Neuronal stem cell (in vitro differentiated cells): ENCODE measurements around the gene SLC6A4.
"Not testable (repeated sequence)": the region's sequence is repeated elsewhere in the genome, so short reads cannot be mapped to it uniquely, and the experiment has no call there.

Source experiments
- DNase-seq: peaks from one replicate; pipeline ENCODE4 v3.0.0-alpha.2; 2013; ENCODE audit warnings: low spot score
- H2AFZ ChIP-seq: one replicate; pipeline ENCODE4 v1.6.1; 2013; ENCODE audit warnings: mild to moderate bottlenecking, low read length, inconsistent platforms
- H2AK5ac ChIP-seq: 2 replicates; pipeline ENCODE4 v1.6.1; 2013; ENCODE audit warnings: low read depth, mild to moderate bottlenecking, inconsistent platforms, low read length, moderate library complexity, mixed read lengths
- H2BK120ac ChIP-seq: 2 replicates; pipeline ENCODE4 v1.6.1; 2013; ENCODE audit warnings: low read depth, mild to moderate bottlenecking, inconsistent platforms, low read length, moderate library complexity, mixed read lengths
- H2BK12ac ChIP-seq: one replicate; pipeline ENCODE4 v1.6.1; 2013; ENCODE audit warnings: low read length, inconsistent platforms
- H2BK15ac ChIP-seq: 2 replicates; pipeline ENCODE4 v1.6.1; 2013; ENCODE audit warnings: mild to moderate bottlenecking, low read length, inconsistent platforms, mixed read lengths
- H2BK5ac ChIP-seq: one replicate; pipeline ENCODE4 v1.6.1; 2013; ENCODE audit warnings: inconsistent platforms, mild to moderate bottlenecking, low read length, moderate library complexity
- H3K14ac ChIP-seq: one replicate; pipeline ENCODE4 v1.6.1; 2013; ENCODE audit warnings: low read length, inconsistent platforms
- H3K18ac ChIP-seq: 2 replicates; pipeline ENCODE4 v1.6.1; 2013; ENCODE audit warnings: low read length, inconsistent platforms
- H3K23ac ChIP-seq: 2 replicates; pipeline ENCODE4 v1.6.1; 2013; ENCODE audit warnings: low read depth, mild to moderate bottlenecking, mixed read lengths, low read length, inconsistent platforms; ENCODE audit not compliant: poor library complexity
- H3K27ac ChIP-seq: replicated peaks from 3 replicates; pipeline ENCODE4 v1.5.1; 2013; ENCODE audit warnings: low read length, inconsistent platforms
- H3K27me3 ChIP-seq, 3 experiments: 2 replicates each; pipeline ENCODE4 v1.6.1; 2013; ENCODE audit warnings: low read length in 3 of 3, mild to moderate bottlenecking in 2 of 3, inconsistent platforms in 1 of 3, low read depth in 1 of 3, mixed read lengths in 1 of 3, moderate library complexity in 1 of 3; ENCODE audit not compliant: control insufficient read depth in 3 of 3, insufficient read depth in 3 of 3
- H3K36me3 ChIP-seq, 2 donors: replicated peaks in 1 of 2; 2 replicates each; pipeline ENCODE4 v1.6.1; 2013; ENCODE audit warnings: low read length in 2 of 2; ENCODE audit not compliant: control insufficient read depth in 2 of 2, insufficient read depth in 2 of 2
- H3K4ac ChIP-seq: 2 replicates; pipeline ENCODE4 v1.6.1; 2013; ENCODE audit warnings: inconsistent platforms, mild to moderate bottlenecking, low read length, moderate library complexity
- H3K4me1 ChIP-seq, 2 donors: 1 replicate in 1 of 2; 2 replicates in 1 of 2; pipeline ENCODE4 v1.6.1; 2013; ENCODE audit warnings: low read length in 2 of 2, low read depth in 1 of 2; ENCODE audit not compliant: control insufficient read depth in 2 of 2, insufficient read depth in 1 of 2
- H3K4me2 ChIP-seq: one replicate; pipeline ENCODE4 v1.6.1; 2013; ENCODE audit warnings: mild to moderate bottlenecking, low read length, inconsistent platforms; ENCODE audit not compliant: insufficient read depth, poor library complexity, severe bottlenecking
- H3K4me3 ChIP-seq, 2 donors: 2 replicates each; pipeline ENCODE4 v1.5.1; 2013; ENCODE audit warnings: low read length in 2 of 2, mild to moderate bottlenecking in 2 of 2, inconsistent platforms in 1 of 2, moderate library complexity in 1 of 2
- H3K79me1 ChIP-seq: one replicate; pipeline ENCODE4 v1.6.1; 2013; ENCODE audit warnings: low read depth, mild to moderate bottlenecking, inconsistent platforms, low read length, moderate library complexity
- H3K9ac ChIP-seq: one replicate; pipeline ENCODE4 v1.6.1; 2013; ENCODE audit warnings: mild to moderate bottlenecking, low read depth, low read length, inconsistent platforms; ENCODE audit not compliant: poor library complexity
- H3K9me3 ChIP-seq, 2 donors: replicated peaks in 1 of 2; 2 replicates each; pipeline versions ENCODE3 to v1.6.1; 2013; ENCODE audit warnings: low read length in 2 of 2, mild to moderate bottlenecking in 2 of 2, inconsistent platforms in 1 of 2, low read depth in 1 of 2, mixed read lengths in 1 of 2, moderate library complexity in 1 of 2; ENCODE audit not compliant: control insufficient read depth in 2 of 2, insufficient read depth in 1 of 2
- H4K8ac ChIP-seq: one replicate; pipeline ENCODE4 v1.6.1; 2013; ENCODE audit warnings: low read depth, mild to moderate bottlenecking, inconsistent platforms, low read length, moderate library complexity
- H4K91ac ChIP-seq: one replicate; pipeline ENCODE4 v1.6.1; 2013; ENCODE audit warnings: low read length, low read depth, mild to moderate bottlenecking, inconsistent platforms; ENCODE audit not compliant: poor library complexity
- WGBS, 2 donors: extraction: QIAGEN DNeasy Blood & Tissue Kit; methylation state at CpG; one replicate each; pipeline ENCODE4 v1.1.7; 2013; ENCODE audit warnings: missing lambda C conversion rate in 2 of 2, mixed read lengths in 1 of 2; ENCODE audit not compliant: insufficient read length in 2 of 2, insufficient replicate concordance in 1 of 2; ENCODE audit errors: extremely low coverage in 2 of 2; 5-methylcytosine and 5-hydroxymethylcytosine counted together

The SLC6A4 gene

GRCh38 chr17:30200656-30201055, 34.8 kb downstream of the SLC6A4 start:
- not testable (repeated sequence) for H3K4me2 ChIP-seq, H3K36me3 ChIP-seq, H2BK12ac ChIP-seq, H3K23ac ChIP-seq, H2BK120ac ChIP-seq, H4K8ac ChIP-seq, H3K18ac ChIP-seq, H3K14ac ChIP-seq, H3K9ac ChIP-seq, H3K79me1 ChIP-seq, H3K9me3 ChIP-seq, H3K4me3 ChIP-seq, H2BK15ac ChIP-seq, H3K4me1 ChIP-seq, H3K27me3 ChIP-seq, H3K4ac ChIP-seq, DNase-seq, H3K27ac ChIP-seq, H2AK5ac ChIP-seq, H2BK5ac ChIP-seq, H4K91ac ChIP-seq, H2AFZ ChIP-seq
- whole genome bisulfite sequencing, 2 donors = no CpG with 5 or more reads among the region's 9 CpGs

- no peak overlapping the region for H2AFZ ChIP-seq
- WGBS, 2 donors = no CpG with 5 or more reads among the region's 10 CpGs
- no peak overlapping the region for H3K14ac ChIP-seq
- H3K4me3 ChIP-seq = no peak overlapping the region
- H3K27ac ChIP-seq = no peak overlapping the region
- no peak overlapping the region for H3K18ac ChIP-seq
- no peak overlapping the region for H3K4ac ChIP-seq
- H3K9me3 ChIP-seq = no peaks in the 10 kb centered on the region
- H3K4me1 ChIP-seq = no peaks in the 10 kb centered on the region
- H3K4me2 ChIP-seq = no peak overlapping the region
- H4K8ac ChIP-seq = no peak overlapping the region
- H3K27me3 ChIP-seq = peaks cover 0 to 2% (median 0%) of the 10 kb centered on the region in 3 experiments
- DNase-seq = no peak
- H2BK5ac ChIP-seq = no peak overlapping the region
- H3K23ac ChIP-seq = no peak overlapping the region
- H2BK120ac ChIP-seq = no peak overlapping the region
- H3K36me3 ChIP-seq = no peaks in the 10 kb centered on the region
- no peak overlapping the region for H2AK5ac ChIP-seq
- no peak overlapping the region for H2BK12ac ChIP-seq
- H3K9ac ChIP-seq = no peak overlapping the region
- no peaks in the 10 kb centered on the region for H3K79me1 ChIP-seq
- H4K91ac ChIP-seq = no peak overlapping the region
- no peak overlapping the region for H2BK15ac ChIP-seq
These were observed 35.4 kb downstream of the SLC6A4 start for GRCh38 chr17:30200106-30200505.

- Histone ChIP-seq H3K4me3 (no peak overlapping the region), H4K8ac (no peak overlapping the region), H2BK120ac (no peak overlapping the region), H3K18ac (no peak overlapping the region), H2AFZ (no peak overlapping the region), H3K27ac (no peak overlapping the region), H3K36me3 (no peaks in the 10 kb centered on the region), H3K4ac (no peak overlapping the region), H3K4me2 (no peak overlapping the region), H3K9me3 (no peaks in the 10 kb centered on the region), H2AK5ac (no peak overlapping the region), H2BK5ac (no peak overlapping the region), H2BK15ac (no peak overlapping the region), H2BK12ac (no peak overlapping the region), H3K9ac (no peak overlapping the region), H3K14ac (no peak overlapping the region), H3K4me1 (no peaks in the 10 kb centered on the region), H3K79me1 (no peaks in the 10 kb centered on the region), H3K23ac (no peak overlapping the region), H3K27me3 (peaks cover 0 to 2% (median 0%) of the 10 kb centered on the region in 3 experiments), H4K91ac (no peak overlapping the region)
- no peak for DNase-seq
- WGBS, 2 donors = no CpG with 5 or more reads among the region's 5 CpGs
These were observed 35.9 kb downstream of the SLC6A4 start for GRCh38 chr17:30199600-30199999.

GRCh38 chr17:30197416-30197815, 38.1 kb downstream of the SLC6A4 start:
- Histone ChIP-seq H3K18ac (no peak overlapping the region), H3K4ac (no peak overlapping the region), H3K36me3 (no peaks in the 10 kb centered on the region), H2BK120ac (no peak overlapping the region), H2AFZ (no peak overlapping the region), H2BK5ac (no peak overlapping the region), H3K27me3 (peaks cover 0 to 2% (median 0%) of the 10 kb centered on the region in 3 experiments), H3K14ac (no peak overlapping the region), H3K9me3 (no peaks in the 10 kb centered on the region), H2AK5ac (no peak overlapping the region), H3K23ac (no peak overlapping the region), H4K91ac (no peak overlapping the region), H3K79me1 (no peaks in the 10 kb centered on the region), H3K4me1 (no peaks in the 10 kb centered on the region), H2BK12ac (no peak overlapping the region), H3K4me2 (no peak overlapping the region), H3K9ac (no peak overlapping the region), H3K4me3 (no peak overlapping the region), H4K8ac (no peak overlapping the region), H3K27ac (no peak overlapping the region), H2BK15ac (no peak overlapping the region)
- no CpG with 5 or more reads among the region's 4 CpGs for WGBS, 2 donors
- DNase-seq = no peak
